H9 (cell line): Measurements from ENCODE around the gene SIGLEC7. TPM values are rescaled to one million over a fixed set of nuclear protein-coding genes. Genes with fewer than 3 reads are reported as not detected.

Experiments
- DNase-seq: peaks from one replicate; pipeline ENCODE4 v3.0.0-alpha.2; 2017
- H2AFZ ChIP-seq: one replicate; pipeline ENCODE4 v1.6.1; 2013; ENCODE audit warnings: mild to moderate bottlenecking, low read length, control low read depth, moderate library complexity
- H2AK5ac ChIP-seq: 2 replicates; pipeline ENCODE4 v1.6.1; 2013; ENCODE audit warnings: low read length, control low read depth, mixed read lengths; ENCODE audit not compliant: insufficient read length
- H2BK120ac ChIP-seq: one replicate; pipeline ENCODE4 v1.6.1; 2013; ENCODE audit warnings: low read depth, mild to moderate bottlenecking, low read length, control low read depth, inconsistent platforms; ENCODE audit not compliant: poor library complexity, severe bottlenecking
- H2BK12ac ChIP-seq: 2 replicates; pipeline ENCODE4 v1.6.1; 2013; ENCODE audit warnings: low read length, control low read depth, mixed read lengths, low read depth; ENCODE audit not compliant: insufficient read length
- H2BK15ac ChIP-seq: 2 replicates; pipeline ENCODE4 v1.6.1; 2013; ENCODE audit warnings: low read depth, low read length, control low read depth
- H2BK20ac ChIP-seq: one replicate; pipeline ENCODE4 v1.6.1; 2013; ENCODE audit warnings: low read depth, mild to moderate bottlenecking, low read length, control low read depth, inconsistent platforms; ENCODE audit not compliant: poor library complexity, severe bottlenecking
- H2BK5ac ChIP-seq: 2 replicates; pipeline ENCODE4 v1.6.1; 2013; ENCODE audit warnings: low read length, control low read depth, mixed read lengths; ENCODE audit not compliant: insufficient read length
- H3K14ac ChIP-seq: 2 replicates; pipeline ENCODE4 v1.6.1; 2013; ENCODE audit warnings: low read length, control low read depth; ENCODE audit not compliant: insufficient read depth
- H3K18ac ChIP-seq: 2 replicates; pipeline ENCODE4 v1.6.1; 2013; ENCODE audit warnings: low read depth, mild to moderate bottlenecking, mixed read lengths, low read length, control low read depth; ENCODE audit not compliant: insufficient read length
- H3K23ac ChIP-seq: 2 replicates; pipeline ENCODE4 v1.6.1; 2013; ENCODE audit warnings: low read length, control low read depth, mixed read lengths, low read depth; ENCODE audit not compliant: insufficient read length
- H3K23me2 ChIP-seq: 2 replicates; pipeline ENCODE4 v1.6.1; 2013; ENCODE audit warnings: low read depth, mild to moderate bottlenecking, mixed read lengths, low read length, control low read depth; ENCODE audit not compliant: insufficient read length, poor library complexity, severe bottlenecking
- H3K27ac ChIP-seq: 2 replicates; pipeline ENCODE4 v1.5.1; 2013; ENCODE audit warnings: low read length, control low read depth, mixed read lengths, low read depth; ENCODE audit not compliant: insufficient read length
- H3K27me3 ChIP-seq: 2 replicates; pipeline ENCODE4 v1.6.1; 2013; ENCODE audit warnings: low read length, control low read depth, inconsistent platforms; ENCODE audit not compliant: insufficient read depth
- H3K4ac ChIP-seq: 2 replicates; pipeline ENCODE4 v1.6.1; 2013; ENCODE audit warnings: low read depth, mild to moderate bottlenecking, control low read depth, inconsistent platforms, low read length, moderate library complexity
- H3K4me1 ChIP-seq: 2 replicates; pipeline ENCODE4 v1.6.1; 2013; ENCODE audit warnings: low read length, control low read depth, inconsistent platforms; ENCODE audit not compliant: insufficient read depth
- H3K4me2 ChIP-seq: 2 replicates; pipeline ENCODE4 v1.6.1; 2013; ENCODE audit warnings: low read length, control low read depth, mixed read lengths; ENCODE audit not compliant: insufficient read length, insufficient read depth
- H3K56ac ChIP-seq: 2 replicates; pipeline ENCODE4 v1.6.1; 2013; ENCODE audit warnings: low read depth, mild to moderate bottlenecking, mixed read lengths, low read length, control low read depth; ENCODE audit not compliant: insufficient read length
- H3K79me1 ChIP-seq: 2 replicates; pipeline ENCODE4 v1.6.1; 2013; ENCODE audit warnings: low read depth, mild to moderate bottlenecking, moderate library complexity, low read length, control low read depth, inconsistent platforms; ENCODE audit not compliant: insufficient read depth, poor library complexity, severe bottlenecking
- H3K79me2 ChIP-seq: 2 replicates; pipeline ENCODE4 v1.6.1; 2013; ENCODE audit warnings: low read length, control low read depth, inconsistent platforms; ENCODE audit not compliant: insufficient read depth
- H3K9ac ChIP-seq: 2 replicates; pipeline ENCODE4 v1.6.1; 2013; ENCODE audit warnings: low read length, control low read depth, mixed read lengths; ENCODE audit not compliant: insufficient read length; ENCODE audit errors: extremely low read depth
- H3K9me3 ChIP-seq: one replicate; pipeline ENCODE4 v1.6.1; 2013; ENCODE audit warnings: low read depth, low read length, inconsistent platforms; ENCODE audit not compliant: control insufficient read depth
- H3T11ph ChIP-seq: one replicate; pipeline ENCODE4 v1.6.1; 2013; ENCODE audit warnings: mild to moderate bottlenecking, low read length, control low read depth, inconsistent platforms
- H4K20me1 ChIP-seq: one replicate; pipeline ENCODE4 v1.6.1; 2013; ENCODE audit not compliant: control insufficient read depth, insufficient read length, insufficient read depth
- H4K5ac ChIP-seq: 2 replicates; pipeline ENCODE4 v1.6.1; 2013; ENCODE audit warnings: low read depth, mild to moderate bottlenecking, mixed read lengths, low read length, control low read depth; ENCODE audit not compliant: insufficient read length
- H4K8ac ChIP-seq: replicated peaks from 2 replicates; pipeline ENCODE4 v1.6.1; 2013; ENCODE audit warnings: low read length, control low read depth, mixed read lengths, low read depth; ENCODE audit not compliant: insufficient read length
- H4K91ac ChIP-seq: 2 replicates; pipeline ENCODE4 v1.6.1; 2013; ENCODE audit warnings: low read depth, mild to moderate bottlenecking, moderate library complexity, mixed read lengths, low read length, control low read depth; ENCODE audit not compliant: insufficient read length
- H3K27ac Mint-ChIP-seq, 3 experiments: 2 replicates in 2 of 3; 3 replicates in 1 of 3; pipeline ENCODE4 v1.8.0; 2020 to 2021; ENCODE audit warnings: mixed read lengths in 3 of 3, mild to moderate bottlenecking in 1 of 3, moderate library complexity in 1 of 3
- H3K27me3 Mint-ChIP-seq: 2 replicates; pipeline ENCODE4 v1.8.0; 2021; ENCODE audit warnings: low read depth, mild to moderate bottlenecking, moderate library complexity, mixed read lengths
- H3K36me3 Mint-ChIP-seq, 3 experiments: 2 replicates in 2 of 3; 3 replicates in 1 of 3; pipeline ENCODE4 v1.8.0; 2020 to 2021; ENCODE audit warnings: low read depth in 3 of 3, mixed read lengths in 3 of 3; ENCODE audit not compliant: insufficient read depth in 1 of 3
- H3K4me1 Mint-ChIP-seq, 2 experiments: 2 replicates each; pipeline ENCODE4 v1.8.0; 2020; ENCODE audit warnings: mixed read lengths in 2 of 2
- H3K4me3 Mint-ChIP-seq, 2 experiments: 2 replicates in 1 of 2; 3 replicates in 1 of 2; pipeline ENCODE4 v1.8.0; 2020 to 2021; ENCODE audit warnings: mild to moderate bottlenecking in 2 of 2, mixed read lengths in 2 of 2, moderate library complexity in 1 of 2
- H3K9me3 Mint-ChIP-seq, 2 experiments: 2 replicates in 1 of 2; 3 replicates in 1 of 2; pipeline ENCODE4 v1.8.0; 2020; ENCODE audit warnings: mild to moderate bottlenecking in 2 of 2, mixed read lengths in 2 of 2, moderate library complexity in 1 of 2
- CTCF ChIP-seq: fragments of 200-600 bp; sonication (generic); conservative IDR thresholded peaks from 3 replicates; pipeline ENCODE4 v1.8.0; 2021; ENCODE audit warnings: antibody characterized with exemption, mild to moderate bottlenecking
- WGBS: extraction: QIAGEN DNeasy Blood & Tissue Kit; methylation state at CpG from one replicate; pipeline ENCODE4 v1.1.7; 2013; ENCODE audit warnings: missing lambda C conversion rate, low lambda C conversion rate, mixed read lengths; ENCODE audit not compliant: insufficient read length; ENCODE audit errors: extremely low coverage; 5-methylcytosine and 5-hydroxymethylcytosine counted together
- total RNA-seq: library from RNA; stranded (reverse); gene quantifications from 2 replicates; pipeline ENCODE4 v1.2.1, GENCODE V29; 2021

The SIGLEC7 gene
- total RNA-seq, 1 experiment from 2014 or later, result not detected

- Histone ChIP-seq H4K8ac (no peak overlapping the region), H3K14ac (no peak overlapping the region), H3K9me3 (no peaks in the 10 kb centered on the region), H3K27me3 (no peaks in the 10 kb centered on the region), H3K18ac (no peak overlapping the region), H3T11ph (no peak overlapping the region), H2BK20ac (no peak overlapping the region), H2AK5ac (no peak overlapping the region), H2BK12ac (no peak overlapping the region), H2BK15ac (no peak overlapping the region), H4K5ac (no peak overlapping the region), H2BK120ac (no peak overlapping the region), H3K23me2 (no peaks in the 10 kb centered on the region), H3K79me2 (no peaks in the 10 kb centered on the region), H4K91ac (no peak overlapping the region), H3K4me2 (no peak overlapping the region), H4K20me1 (no peaks in the 10 kb centered on the region), H3K4ac (no peak overlapping the region), H3K9ac (no peak overlapping the region), H3K4me1 (no peaks in the 10 kb centered on the region), H3K27ac (no peak overlapping the region), H3K79me1 (no peaks in the 10 kb centered on the region), H3K23ac (no peak overlapping the region), H2BK5ac (no peak overlapping the region), H3K56ac (no peak overlapping the region), H2AFZ (no peak overlapping the region)
- Mint-ChIP-seq H3K36me3 (peaks cover 0 to 4% (median 0%) of the 10 kb centered on the region in 3 experiments; a peak in 1 of 7 replicates), H3K9me3 (no peaks in the 10 kb centered on the region), H3K27me3 (peaks cover 4% of the 10 kb centered on the region), H3K4me1 (peaks cover 17 to 25% of the 10 kb centered on the region in 2 experiments), H3K27ac (no peak overlapping the region), H3K4me3 (no peak overlapping the region)
- no CpG with 5 or more reads among the region's 8 CpGs for WGBS
- TF ChIP-seq CTCF, result no peak
- DNase-seq, result no peak
Observed at GRCh38 chr19:51093101-51093500, 49.0 kb upstream of the SIGLEC7 start.
